ENCODE results near the gene EEF2K.

GRCh38 chr16:22282254-22282892 is 76.3 kb downstream of the EEF2K start:
- no peak for TF ChIP-seq ESRRA (CRISPR knock-in tag; IDR thresholded peaks at IDR 0.05; ENCODE audit: low read depth)
- no peak for TF ChIP-seq CTCF (CRISPR knock-in tag; IDR thresholded peaks at IDR 0.05)
- TF ChIP-seq IRX3 (CRISPR knock-in tag; IDR thresholded peaks at IDR 0.05; ENCODE audit: borderline replicate concordance, low read depth): no peak
- no peak for TF ChIP-seq SMC3 (IDR thresholded peaks at IDR 0.05; ENCODE audit: low read length)
- TF ChIP-seq ZNF512 (CRISPR knock-in tag; IDR thresholded peaks at IDR 0.05): no peak
- TF ChIP-seq EZH2 (conservative IDR thresholded peaks at IDR 0.05; ENCODE audit: low read depth, low read length): no peak
- TF ChIP-seq RXRA (CRISPR knock-in tag; IDR thresholded peaks at IDR 0.05): no peak
- no peak for TF ChIP-seq POLR2A (IDR thresholded peaks at IDR 0.05; ENCODE audit: insufficient read depth in 1 of 2, low read depth in 2 of 2, low read length in 2 of 2)
- no peak for TF ChIP-seq ZNF558 (CRISPR knock-in tag; IDR thresholded peaks at IDR 0.05; ENCODE audit: borderline replicate concordance)
- TF ChIP-seq UBTF (CRISPR knock-in tag; IDR thresholded peaks at IDR 0.05): no peak
- no peak for TF ChIP-seq ELK4 (CRISPR knock-in tag; IDR thresholded peaks at IDR 0.05; ENCODE audit: borderline replicate concordance)
- TF ChIP-seq MXD1 (CRISPR knock-in tag; IDR thresholded peaks at IDR 0.05): no peak

Data from HepG2 (cell line).